SK-N-SH treated with all-trans-retinoic acid at 6 μM for 48 hours (cell line): ENCODE data around the gene CBX5.
"Not testable (repeated sequence)": the region's sequence is repeated elsewhere in the genome, so short reads cannot be mapped to it uniquely, and the experiment has no call there.

ENCODE experiments used
- ATAC-seq: fragments of 200-7000 bp; cut with Tn5 transposase; 3 replicates; pipeline ENCODE4 v1.9.1; 2020; ENCODE audit warnings: mild to moderate bottlenecking, moderate library complexity
- ARNTL ChIP-seq: fragments of 450-650 bp; formaldehyde crosslinking; IDR thresholded peaks from 2 replicates; pipeline ENCODE4 v1.5.0; 2020; ENCODE audit warnings: low read depth, mild to moderate bottlenecking, moderate library complexity, borderline replicate concordance
- BACH2 ChIP-seq: fragments of 250-450 bp; sonication (Bioruptor Pico); IDR thresholded peaks from 2 replicates; pipeline ENCODE4 v1.9.0; 2021; ENCODE audit warnings: mild to moderate bottlenecking, borderline replicate concordance
- CSDC2 ChIP-seq: fragments of 250-450 bp; sonication (Bioruptor Pico); IDR thresholded peaks from 2 replicates; pipeline ENCODE4 v1.5.0; 2020; ENCODE audit warnings: mild to moderate bottlenecking, moderate library complexity
- CSRNP3 ChIP-seq: fragments of 250-450 bp; sonication (Bioruptor Pico); IDR thresholded peaks from 2 replicates; pipeline ENCODE4 v1.5.1; 2021; ENCODE audit warnings: mild to moderate bottlenecking, moderate library complexity
- ESRRG ChIP-seq: fragments of 250-450 bp; sonication (Bioruptor Pico); IDR thresholded peaks from 2 replicates; pipeline ENCODE4 v1.6.1; 2021; ENCODE audit warnings: mild to moderate bottlenecking
- GLIS3 ChIP-seq: fragments of 250-450 bp; sonication (Bioruptor Pico); IDR thresholded peaks from 2 replicates; pipeline ENCODE4 v1.5.0; 2020; ENCODE audit warnings: mild to moderate bottlenecking, moderate library complexity
- ISL1 ChIP-seq: fragments of 250-450 bp; sonication (Bioruptor Pico); IDR thresholded peaks from 2 replicates; pipeline ENCODE4 v2.1.2; 2022; ENCODE audit warnings: mild to moderate bottlenecking, moderate library complexity
- OSR1 ChIP-seq: fragments of 250-450 bp; sonication (Bioruptor Pico); IDR thresholded peaks from 2 replicates; pipeline ENCODE4 v1.8.0; 2022; ENCODE audit warnings: moderate library complexity, mild to moderate bottlenecking, inconsistent platforms
- PATZ1 ChIP-seq: fragments of 250-450 bp; sonication (Bioruptor Pico); IDR thresholded peaks from 2 replicates; pipeline ENCODE4 v1.8.0; 2020; ENCODE audit warnings: mild to moderate bottlenecking, moderate library complexity, borderline replicate concordance
- POU6F1 ChIP-seq: fragments of 250-450 bp; sonication (Bioruptor Pico); IDR thresholded peaks from 2 replicates; pipeline ENCODE4 v1.8.0; 2021; ENCODE audit warnings: low read depth, mild to moderate bottlenecking, moderate library complexity, borderline replicate concordance
- PPARA ChIP-seq: fragments of 250-450 bp; sonication (Bioruptor Pico); IDR thresholded peaks from 2 replicates; pipeline ENCODE4 v1.5.0; 2020; ENCODE audit warnings: mild to moderate bottlenecking, borderline replicate concordance
- RARB ChIP-seq: fragments of 250-450 bp; sonication (Bioruptor Pico); IDR thresholded peaks from 2 replicates; pipeline ENCODE4 v1.8.0; 2021; ENCODE audit warnings: mild to moderate bottlenecking, moderate library complexity
- SNAI2 ChIP-seq: fragments of 250-450 bp; sonication (Bioruptor Pico); IDR thresholded peaks from 2 replicates; pipeline ENCODE4 v1.5.0; 2020; ENCODE audit warnings: mild to moderate bottlenecking, moderate library complexity
- TOX ChIP-seq: fragments of 250-450 bp; sonication (Bioruptor Pico); IDR thresholded peaks from 2 replicates; pipeline ENCODE4 v1.8.0; 2021; ENCODE audit warnings: mild to moderate bottlenecking, moderate library complexity, borderline replicate concordance
- TSHZ2 ChIP-seq: fragments of 250-450 bp; sonication (Bioruptor Pico); IDR thresholded peaks from 2 replicates; pipeline ENCODE4 v1.5.0; 2020; ENCODE audit warnings: mild to moderate bottlenecking, moderate library complexity
- ZC3H10 ChIP-seq: fragments of 250-450 bp; sonication (Bioruptor Pico); IDR thresholded peaks from 2 replicates; pipeline ENCODE4 v1.5.1; 2021; ENCODE audit warnings: mild to moderate bottlenecking, moderate library complexity
- ZFP3 ChIP-seq: fragments of 250-450 bp; sonication (Bioruptor Pico); IDR thresholded peaks from 2 replicates; pipeline ENCODE4 v1.5.0; 2020; ENCODE audit warnings: mild to moderate bottlenecking, moderate library complexity
- ZNF565 ChIP-seq: fragments of 450-650 bp; formaldehyde crosslinking; conservative IDR thresholded peaks from 2 replicates; pipeline ENCODE4 v1.5.0; 2020; ENCODE audit warnings: low read depth, mild to moderate bottlenecking, moderate library complexity
- ZNF70 ChIP-seq: fragments of 450-650 bp; formaldehyde crosslinking; IDR thresholded peaks from 2 replicates; pipeline ENCODE4 v1.5.0; 2020; ENCODE audit warnings: mild to moderate bottlenecking, moderate library complexity
- ZNF8 ChIP-seq: fragments of 450-650 bp; formaldehyde crosslinking; IDR thresholded peaks from 2 replicates; pipeline ENCODE4 v1.5.0; 2020; ENCODE audit warnings: mild to moderate bottlenecking, moderate library complexity

Gene CBX5

GRCh38 chr12:54321363-54321762 lies 41.4 kb upstream of the CBX5 start:
- ATAC-seq: no peak
- TF ChIP-seq PATZ1 (CRISPR knock-in tag): no peak
- no peak for TF ChIP-seq ZC3H10
- no peak for TF ChIP-seq PPARA
- TF ChIP-seq ISL1 (CRISPR knock-in tag): no peak
- no peak for TF ChIP-seq GLIS3 (CRISPR knock-in tag)
- no peak for TF ChIP-seq TOX (CRISPR knock-in tag)
- TF ChIP-seq ESRRG (CRISPR knock-in tag): no peak
- no peak for TF ChIP-seq CSRNP3 (CRISPR knock-in tag)
- TF ChIP-seq BACH2 (CRISPR knock-in tag): no peak
- TF ChIP-seq ARNTL: no peak
- no peak for TF ChIP-seq TSHZ2 (CRISPR knock-in tag)

- ATAC-seq: not testable (repeated sequence)
Observed at GRCh38 chr12:54312309-54312708, 32.4 kb upstream of the CBX5 start.

- ATAC-seq: no peak
Observed at GRCh38 chr12:54311051-54311450, 31.1 kb upstream of the CBX5 start.

More at GRCh38 chr12:54311051-54311450, 31.1 kb upstream of the CBX5 start:
- TF ChIP-seq PPARA: no peak
- no peak for TF ChIP-seq OSR1 (CRISPR knock-in tag)
- no peak for TF ChIP-seq PATZ1 (CRISPR knock-in tag)
- no peak for TF ChIP-seq POU6F1 (CRISPR knock-in tag)
- no peak for TF ChIP-seq GLIS3 (CRISPR knock-in tag)
- TF ChIP-seq RARB: no peak
- TF ChIP-seq SNAI2 (CRISPR knock-in tag): no peak
- TF ChIP-seq ZNF8 (CRISPR knock-in tag): no peak
- TF ChIP-seq CSDC2 (CRISPR knock-in tag): no peak
- TF ChIP-seq ESRRG (CRISPR knock-in tag): no peak
- TF ChIP-seq ZNF565: no peak
- TF ChIP-seq TOX (CRISPR knock-in tag): no peak
- no peak for TF ChIP-seq ZFP3
- no peak for TF ChIP-seq TSHZ2 (CRISPR knock-in tag)
- no peak for TF ChIP-seq ZNF70 (CRISPR knock-in tag)
- TF ChIP-seq ZC3H10: no peak
- no peak for TF ChIP-seq BACH2 (CRISPR knock-in tag)
- no peak for TF ChIP-seq CSRNP3 (CRISPR knock-in tag)
- TF ChIP-seq ISL1 (CRISPR knock-in tag): no peak
- TF ChIP-seq, all 23 proteins: peak for 0
